IMR-90 (cell line): ENCODE results near the gene ETS1.

Source experiments
- CTCF ChIP-seq: conservative IDR thresholded peaks from 2 replicates; pipeline ENCODE4 v1.5.1; 2012; ENCODE audit warnings: mild to moderate bottlenecking, low read depth, low read length, improper control_type of control experiment
- RAD21 ChIP-seq: IDR thresholded peaks from 2 replicates; pipeline ENCODE4 v1.6.1; 2012; ENCODE audit warnings: low read length, improper control_type of control experiment
- RFX5 ChIP-seq: IDR thresholded peaks from 2 replicates; pipeline ENCODE4 v1.8.0; 2012; ENCODE audit warnings: low read depth, mild to moderate bottlenecking, low read length, moderate library complexity
- TF ChIP-seq, protein P1 (sequence below): fragments of 150-350 bp; IDR thresholded peaks from 2 replicates; pipeline ENCODE4 v1.6.1; 2016; ENCODE audit warnings: low read depth, mild to moderate bottlenecking, low read length, moderate library complexity, borderline replicate concordance

DNA sequence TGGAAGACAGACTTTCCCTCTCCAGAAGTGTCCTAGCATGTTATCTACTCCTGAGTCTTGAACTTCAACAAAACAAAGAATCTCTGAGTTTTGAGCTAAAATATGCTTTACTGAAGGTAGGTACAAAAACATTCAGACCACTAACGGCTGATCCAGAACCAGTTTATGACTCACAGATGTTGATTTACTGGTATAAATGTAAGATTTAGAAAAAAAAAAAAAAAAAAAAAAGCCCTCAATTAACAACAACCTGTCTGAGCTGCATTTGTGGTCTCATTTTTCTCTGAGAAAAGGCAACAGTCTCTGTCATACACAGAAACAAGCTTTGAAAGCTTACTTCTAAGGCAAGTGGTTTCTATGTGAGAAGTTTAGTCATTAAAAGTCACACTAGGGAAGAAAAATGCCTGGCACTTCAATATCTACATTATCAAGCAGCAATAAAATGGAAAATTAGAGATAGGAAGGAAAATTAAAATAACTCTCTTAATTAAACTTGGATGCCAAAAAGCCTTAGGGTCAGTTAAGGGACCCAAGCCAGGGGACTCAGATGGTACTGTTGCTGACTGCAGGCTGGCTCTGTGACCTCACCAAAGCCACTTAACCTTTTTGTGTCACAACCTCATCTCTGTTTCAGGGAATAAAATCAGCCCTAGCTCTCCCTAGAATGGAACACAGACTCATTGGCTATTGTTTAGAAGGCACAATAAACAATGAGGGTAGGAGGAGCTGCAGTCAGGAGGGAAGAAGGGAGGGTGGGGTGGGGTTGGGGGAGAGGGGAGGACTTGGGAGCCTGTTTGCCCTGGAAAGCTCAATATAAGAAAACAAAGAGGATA lies 61.7 kb downstream of the ETS1 start:
- no peak for TF ChIP-seq CTCF
- no peak for TF ChIP-seq RAD21
- TF ChIP-seq RFX5, result no peak
- TF ChIP-seq, protein P1, sequence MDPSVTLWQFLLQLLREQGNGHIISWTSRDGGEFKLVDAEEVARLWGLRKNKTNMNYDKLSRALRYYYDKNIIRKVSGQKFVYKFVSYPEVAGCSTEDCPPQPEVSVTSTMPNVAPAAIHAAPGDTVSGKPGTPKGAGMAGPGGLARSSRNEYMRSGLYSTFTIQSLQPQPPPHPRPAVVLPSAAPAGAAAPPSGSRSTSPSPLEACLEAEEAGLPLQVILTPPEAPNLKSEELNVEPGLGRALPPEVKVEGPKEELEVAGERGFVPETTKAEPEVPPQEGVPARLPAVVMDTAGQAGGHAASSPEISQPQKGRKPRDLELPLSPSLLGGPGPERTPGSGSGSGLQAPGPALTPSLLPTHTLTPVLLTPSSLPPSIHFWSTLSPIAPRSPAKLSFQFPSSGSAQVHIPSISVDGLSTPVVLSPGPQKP, result no peak
